Ishikawa (cell line): ENCODE results near the gene DLX2.

Source experiments
- CEBPB ChIP-seq: IDR thresholded peaks from 2 replicates; pipeline ENCODE4 v1.6.1; 2012
- CREB1 ChIP-seq: IDR thresholded peaks from 2 replicates; pipeline ENCODE4 v1.6.1; 2012; ENCODE audit warnings: low read depth
- EGR1 ChIP-seq: IDR thresholded peaks from 2 replicates; pipeline ENCODE4 v1.6.1; 2012
- EP300 ChIP-seq: IDR thresholded peaks from 2 replicates; pipeline ENCODE4 v1.6.1; 2012; ENCODE audit warnings: borderline replicate concordance
- FOXM1 ChIP-seq: IDR thresholded peaks from 2 replicates; pipeline ENCODE4 v1.6.1; 2012; ENCODE audit warnings: low read depth, borderline replicate concordance
- NFIC ChIP-seq: IDR thresholded peaks from 2 replicates; pipeline ENCODE4 v1.6.1; 2012
- RAD21 ChIP-seq: IDR thresholded peaks from 2 replicates; pipeline ENCODE4 v1.6.1; 2012; ENCODE audit warnings: low read depth
- TAF1 ChIP-seq: IDR thresholded peaks from 2 replicates; pipeline ENCODE4 v1.6.1; 2012; ENCODE audit warnings: low read depth, mild to moderate bottlenecking
- TCF12 ChIP-seq: IDR thresholded peaks from 2 replicates; pipeline ENCODE4 v1.6.1; 2012; ENCODE audit warnings: low read depth
- TEAD4 ChIP-seq: IDR thresholded peaks from 2 replicates; pipeline ENCODE4 v1.6.1; 2012
- YY1 ChIP-seq: IDR thresholded peaks from 2 replicates; pipeline ENCODE4 v1.6.1; 2012; ENCODE audit warnings: low read depth
- ZBTB7A ChIP-seq: IDR thresholded peaks from 2 replicates; pipeline ENCODE4 v1.6.1; 2012; ENCODE audit warnings: low read depth
- TF ChIP-seq, protein P1 (sequence below): IDR thresholded peaks from 2 replicates; pipeline ENCODE4 v1.6.1; 2012; ENCODE audit warnings: low read depth, mild to moderate bottlenecking
- TF ChIP-seq, protein P2 (sequence below): IDR thresholded peaks from 2 replicates; pipeline ENCODE4 v1.6.1; 2012
- TF ChIP-seq, protein P3 (sequence below): IDR thresholded peaks from 2 replicates; pipeline ENCODE4 v1.6.1; 2012

DLX2 gene

DNA sequence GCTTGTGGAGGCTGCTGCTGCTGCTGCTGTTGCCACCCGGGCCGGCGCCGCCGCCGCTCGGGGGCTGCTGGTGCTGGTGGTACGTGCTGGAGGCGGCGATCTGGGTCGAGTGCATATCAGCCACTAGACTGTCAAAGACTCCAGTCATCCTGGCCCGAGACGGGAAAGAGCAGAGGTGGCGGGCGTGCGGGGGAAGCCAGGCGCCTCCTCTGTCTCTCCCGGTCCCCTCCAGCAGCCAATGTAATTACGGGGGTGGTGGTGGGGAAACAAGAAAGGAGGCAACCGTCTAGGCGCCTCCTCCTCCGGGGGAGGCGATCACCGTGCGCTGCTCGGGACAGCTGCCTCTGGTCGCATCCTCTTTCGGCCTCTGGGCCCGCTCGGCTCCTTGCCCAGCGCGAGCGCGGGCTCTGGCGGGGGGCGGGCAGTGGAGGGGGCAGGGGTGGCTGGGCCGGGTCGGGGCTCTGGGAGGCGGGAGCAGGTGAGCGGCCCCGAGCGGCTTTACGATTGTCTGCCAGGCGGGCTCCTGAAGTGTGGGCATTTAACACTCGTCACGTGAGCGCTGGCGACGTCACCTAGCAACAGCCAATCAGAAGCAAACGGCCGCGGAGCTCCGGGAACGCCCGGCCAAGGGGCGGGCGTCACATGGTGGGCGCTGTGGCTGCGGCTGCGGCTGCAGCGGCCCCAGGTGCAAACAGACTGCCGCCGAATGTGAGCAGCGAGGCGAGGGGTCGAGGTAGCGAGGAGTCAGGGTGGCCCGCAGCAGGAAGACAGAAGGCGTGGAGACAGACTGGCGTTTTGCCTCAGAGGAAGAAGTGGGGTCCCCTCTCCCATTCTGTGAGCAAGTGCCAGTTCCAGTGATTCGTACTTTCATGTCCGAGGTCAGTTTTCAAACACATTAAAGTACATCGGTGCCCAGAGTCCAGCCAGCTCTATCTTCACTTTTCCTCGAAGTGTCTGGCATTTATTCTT, at the start of gene DLX2:
Gene DLX2, minus strand, starts transcription at position 510 of the 969 bp plus-strand sequence. Its CDS starts 362 bp downstream, at position 148.
- TF ChIP-seq NFIC (no peak), EGR1 (peak; percentile 68; the same call in 1 of the 2 replicates), TAF1 (peak; percentile 63), FOXM1 (no peak), ZBTB7A (peak; percentile 94), RAD21 (0 out of 2 replicates have a peak, but pooled peaks have one; percentile 3), TCF12 (no peak), CEBPB (no peak), YY1 (no peak), CREB1 (peak; percentile 43; the same call in 1 of the 2 replicates), TEAD4 (peak; percentile 26; the same call in 1 of the 2 replicates), EP300 (no peak)
- TF ChIP-seq, protein P1, sequence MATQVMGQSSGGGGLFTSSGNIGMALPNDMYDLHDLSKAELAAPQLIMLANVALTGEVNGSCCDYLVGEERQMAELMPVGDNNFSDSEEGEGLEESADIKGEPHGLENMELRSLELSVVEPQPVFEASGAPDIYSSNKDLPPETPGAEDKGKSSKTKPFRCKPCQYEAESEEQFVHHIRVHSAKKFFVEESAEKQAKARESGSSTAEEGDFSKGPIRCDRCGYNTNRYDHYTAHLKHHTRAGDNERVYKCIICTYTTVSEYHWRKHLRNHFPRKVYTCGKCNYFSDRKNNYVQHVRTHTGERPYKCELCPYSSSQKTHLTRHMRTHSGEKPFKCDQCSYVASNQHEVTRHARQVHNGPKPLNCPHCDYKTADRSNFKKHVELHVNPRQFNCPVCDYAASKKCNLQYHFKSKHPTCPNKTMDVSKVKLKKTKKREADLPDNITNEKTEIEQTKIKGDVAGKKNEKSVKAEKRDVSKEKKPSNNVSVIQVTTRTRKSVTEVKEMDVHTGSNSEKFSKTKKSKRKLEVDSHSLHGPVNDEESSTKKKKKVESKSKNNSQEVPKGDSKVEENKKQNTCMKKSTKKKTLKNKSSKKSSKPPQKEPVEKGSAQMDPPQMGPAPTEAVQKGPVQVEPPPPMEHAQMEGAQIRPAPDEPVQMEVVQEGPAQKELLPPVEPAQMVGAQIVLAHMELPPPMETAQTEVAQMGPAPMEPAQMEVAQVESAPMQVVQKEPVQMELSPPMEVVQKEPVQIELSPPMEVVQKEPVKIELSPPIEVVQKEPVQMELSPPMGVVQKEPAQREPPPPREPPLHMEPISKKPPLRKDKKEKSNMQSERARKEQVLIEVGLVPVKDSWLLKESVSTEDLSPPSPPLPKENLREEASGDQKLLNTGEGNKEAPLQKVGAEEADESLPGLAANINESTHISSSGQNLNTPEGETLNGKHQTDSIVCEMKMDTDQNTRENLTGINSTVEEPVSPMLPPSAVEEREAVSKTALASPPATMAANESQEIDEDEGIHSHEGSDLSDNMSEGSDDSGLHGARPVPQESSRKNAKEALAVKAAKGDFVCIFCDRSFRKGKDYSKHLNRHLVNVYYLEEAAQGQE = no peak
- TF ChIP-seq, protein P2, sequence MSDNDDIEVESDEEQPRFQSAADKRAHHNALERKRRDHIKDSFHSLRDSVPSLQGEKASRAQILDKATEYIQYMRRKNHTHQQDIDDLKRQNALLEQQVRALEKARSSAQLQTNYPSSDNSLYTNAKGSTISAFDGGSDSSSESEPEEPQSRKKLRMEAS = peak; percentile 91
- TF ChIP-seq, protein P3, sequence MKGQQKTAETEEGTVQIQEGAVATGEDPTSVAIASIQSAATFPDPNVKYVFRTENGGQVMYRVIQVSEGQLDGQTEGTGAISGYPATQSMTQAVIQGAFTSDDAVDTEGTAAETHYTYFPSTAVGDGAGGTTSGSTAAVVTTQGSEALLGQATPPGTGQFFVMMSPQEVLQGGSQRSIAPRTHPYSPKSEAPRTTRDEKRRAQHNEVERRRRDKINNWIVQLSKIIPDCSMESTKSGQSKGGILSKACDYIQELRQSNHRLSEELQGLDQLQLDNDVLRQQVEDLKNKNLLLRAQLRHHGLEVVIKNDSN = peak; percentile 98

DNA sequence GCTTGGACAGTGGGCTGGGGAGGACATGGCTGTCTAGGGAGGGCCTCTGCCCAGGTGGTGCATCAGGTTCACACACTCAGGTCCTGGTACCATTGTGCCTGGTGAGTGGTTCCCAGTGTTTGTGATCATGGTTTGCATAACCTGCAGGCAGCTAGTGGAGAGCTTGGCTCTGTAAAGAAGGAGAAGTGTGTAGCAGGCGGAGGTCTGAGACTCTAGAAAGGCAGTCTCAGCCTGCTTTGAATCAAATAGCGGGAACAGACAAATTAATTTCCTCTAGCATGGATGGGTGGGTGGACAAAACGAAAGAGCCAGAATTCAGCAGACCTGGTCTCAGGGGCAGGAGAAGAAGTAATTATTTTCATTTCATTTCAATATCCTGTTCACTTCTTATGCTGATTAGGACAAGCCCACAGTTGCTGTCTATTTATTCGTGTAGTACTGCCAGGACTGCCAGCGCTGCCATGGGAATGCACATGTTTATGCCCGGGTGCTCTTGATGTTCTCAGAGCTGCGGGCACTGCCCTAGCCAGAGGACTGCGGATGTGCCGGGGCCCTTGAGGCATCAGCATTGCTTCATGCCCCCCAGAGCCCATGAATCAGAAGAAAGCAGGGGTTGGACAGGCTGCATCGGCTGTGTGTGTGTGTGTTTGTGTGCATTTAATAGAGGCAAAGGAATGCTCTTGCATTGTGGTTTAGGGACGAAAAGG, 45.4 kb upstream of the DLX2 start:
- no peak for TF ChIP-seq FOXM1
- TF ChIP-seq, protein P3 = no peak
- TF ChIP-seq, protein P1 = no peak
- no peak for TF ChIP-seq EGR1
- TF ChIP-seq TCF12 = no peak
- TF ChIP-seq, protein P2 = no peak
- no peak for TF ChIP-seq CEBPB
- no peak for TF ChIP-seq CREB1
- TF ChIP-seq TAF1 = no peak
- TF ChIP-seq NFIC = no peak
- no peak for TF ChIP-seq TEAD4
- TF ChIP-seq RAD21 = no peak
- TF ChIP-seq EP300 = no peak
- TF ChIP-seq ZBTB7A = no peak
- TF ChIP-seq YY1 = no peak

DNA sequence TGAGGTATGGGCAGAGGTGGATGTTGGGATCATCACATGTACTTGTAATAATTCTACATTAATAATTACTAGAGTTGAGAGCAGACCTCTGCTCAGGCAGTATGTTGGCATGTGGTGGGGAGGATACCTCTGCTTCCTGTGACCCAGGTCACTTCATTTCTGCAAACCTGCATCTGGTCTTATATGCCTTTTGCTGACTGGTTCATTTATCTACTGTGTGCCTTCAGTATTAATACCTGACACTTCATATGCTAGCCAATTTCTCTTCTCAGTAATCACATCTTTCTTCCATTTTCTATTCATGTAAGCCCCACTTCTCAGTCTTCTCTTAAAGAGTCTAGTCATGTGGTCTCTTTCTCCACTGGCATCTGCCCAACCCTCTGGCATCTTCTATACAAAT, 41.1 kb upstream of the DLX2 start:
- TF ChIP-seq EGR1 (no peak), FOXM1 (no peak), CREB1 (no peak), EP300 (no peak), NFIC (no peak)

DNA sequence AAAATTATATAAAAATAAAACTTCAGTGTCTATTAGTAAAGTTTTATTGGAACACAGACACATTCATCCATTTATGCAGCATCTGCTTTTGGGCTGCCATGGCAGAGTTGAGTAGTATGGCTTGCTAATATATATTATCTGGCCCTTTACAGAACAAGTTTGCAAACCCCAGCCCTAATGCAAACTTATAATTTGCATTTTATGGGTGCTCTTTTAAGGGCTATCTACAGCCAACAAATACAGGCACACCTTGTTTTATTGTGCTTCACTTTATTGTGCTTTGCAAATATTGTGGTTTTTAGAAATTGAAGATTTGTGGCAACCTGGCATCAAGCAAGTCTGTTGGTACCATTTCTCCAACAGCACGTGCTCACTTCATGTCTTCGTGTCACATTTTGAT, 35.2 kb upstream of the DLX2 start:
- TF ChIP-seq NFIC = no peak
- TF ChIP-seq, protein P1 = no peak
- no peak for TF ChIP-seq RAD21
- no peak for TF ChIP-seq EP300
- TF ChIP-seq, protein P3 = no peak
- no peak for TF ChIP-seq TEAD4
